Measurements from ENCODE around the gene TACC3.

Gene TACC3

DNA sequence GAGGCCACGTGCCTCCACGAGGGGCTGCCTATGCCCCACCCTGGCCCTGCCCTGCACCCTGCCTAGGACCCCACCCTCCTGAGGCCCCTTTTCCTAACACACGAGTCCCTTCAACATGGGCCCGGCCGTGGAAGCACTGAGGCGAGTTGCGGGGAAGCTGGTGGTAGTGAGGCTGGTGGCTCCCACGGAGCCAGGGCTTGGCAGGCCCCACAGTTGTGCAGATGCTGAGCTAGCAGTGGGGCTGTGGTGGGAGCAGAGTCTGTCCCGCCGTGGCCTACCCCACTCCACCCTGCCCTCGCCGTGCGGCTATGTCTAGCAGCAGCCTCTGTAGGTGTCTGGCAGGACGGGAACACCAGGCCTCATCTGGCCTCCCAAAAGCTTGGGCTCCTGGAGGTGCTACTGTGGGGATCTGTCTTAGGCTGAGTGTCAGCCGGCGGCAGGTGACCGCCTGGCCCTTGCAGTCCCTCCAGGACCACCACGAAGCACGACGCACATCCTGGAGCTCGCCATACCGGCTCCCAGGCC lies 18.8 kb downstream of the TACC3 start:
- H3K27ac ChIP-seq (ENCODE audit: low read depth, low read length) = no peak overlapping the region
- no peaks in the 10 kb centered on the region for H3K27me3 ChIP-seq (ENCODE audit: insufficient read depth, low read length)
- peaks cover 41% of the 10 kb centered on the region for H3K36me3 ChIP-seq (ENCODE audit: insufficient read depth, low read length)
- H3K4me3 ChIP-seq (ENCODE audit: low read depth, low read length) = no peak overlapping the region
- H3K4me1 ChIP-seq (ENCODE audit: control insufficient read depth, insufficient read depth, low read length, unreplicated experiment) = no peaks in the 10 kb centered on the region
- no peaks in the 10 kb centered on the region for H3K79me2 ChIP-seq (ENCODE audit: control insufficient read depth, insufficient read depth, low read length, unreplicated experiment)
- H2AFZ ChIP-seq (ENCODE audit: low read length, unreplicated experiment) = no peak overlapping the region

GRCh38 chr4:1741208-1741607 lies 19.9 kb downstream of the TACC3 start:
- no peak overlapping the region for H3K4me3 ChIP-seq (ENCODE audit: low read depth, low read length)
- H3K4me1 ChIP-seq (ENCODE audit: control insufficient read depth, insufficient read depth, low read length, unreplicated experiment) = no peaks in the 10 kb centered on the region
- peaks cover 32% of the 10 kb centered on the region for H3K36me3 ChIP-seq (ENCODE audit: insufficient read depth, low read length)
- no peak overlapping the region for H2AFZ ChIP-seq (ENCODE audit: low read length, unreplicated experiment)
- H3K27ac ChIP-seq (ENCODE audit: low read depth, low read length) = no peak overlapping the region
- no peaks in the 10 kb centered on the region for H3K79me2 ChIP-seq (ENCODE audit: control insufficient read depth, insufficient read depth, low read length, unreplicated experiment)
- no peaks in the 10 kb centered on the region for H3K27me3 ChIP-seq (ENCODE audit: insufficient read depth, low read length)

DNA sequence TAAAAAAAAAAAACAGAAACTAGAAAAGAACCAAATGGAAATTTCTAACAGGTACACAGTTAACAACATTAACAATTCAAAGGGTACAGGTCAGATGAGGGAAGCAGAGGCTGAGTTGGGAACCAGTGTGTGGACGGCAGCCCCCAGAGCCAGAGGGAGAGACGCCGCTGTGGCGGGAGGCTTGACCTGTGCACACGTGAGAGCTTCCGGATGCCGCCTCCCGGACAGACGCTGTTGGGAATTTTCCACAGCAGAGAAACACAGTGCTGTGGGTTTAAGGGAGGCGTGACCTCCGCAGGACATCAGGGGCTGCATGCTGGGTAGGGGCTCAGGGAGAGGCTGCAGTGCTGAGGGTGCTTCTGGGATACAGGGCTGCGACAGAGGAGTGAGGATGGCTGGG lies 22.2 kb downstream of the TACC3 start:
- H2AFZ ChIP-seq (ENCODE audit: low read length, unreplicated experiment) = no peak overlapping the region
- peaks cover 10% of the 10 kb centered on the region; the same call in 1 of the 2 replicates for H3K36me3 ChIP-seq (ENCODE audit: insufficient read depth, low read length)
- H3K79me2 ChIP-seq (ENCODE audit: control insufficient read depth, insufficient read depth, low read length, unreplicated experiment) = no peaks in the 10 kb centered on the region
- peaks cover 3% of the 10 kb centered on the region for H3K4me1 ChIP-seq (ENCODE audit: control insufficient read depth, insufficient read depth, low read length, unreplicated experiment)
- H3K27me3 ChIP-seq (ENCODE audit: insufficient read depth, low read length) = no peaks in the 10 kb centered on the region
- H3K27ac ChIP-seq (ENCODE audit: low read depth, low read length) = no peak overlapping the region
- no peak overlapping the region for H3K4me3 ChIP-seq (ENCODE audit: low read depth, low read length)

- peaks cover 3% of the 10 kb centered on the region for H3K4me1 ChIP-seq (ENCODE audit: control insufficient read depth, insufficient read depth, low read length, unreplicated experiment)
Observed at GRCh38 chr4:1743975-1744374, 22.7 kb downstream of the TACC3 start.

GRCh38 chr4:1744552-1744951 lies 23.2 kb downstream of the TACC3 start:
- no peak overlapping the region for H3K4me3 ChIP-seq (ENCODE audit: low read depth, low read length)
- H2AFZ ChIP-seq (ENCODE audit: low read length, unreplicated experiment) = no peak overlapping the region
- H3K36me3 ChIP-seq (ENCODE audit: insufficient read depth, low read length) = 0 out of 2 replicates have a peak, but pooled peaks cover 3% of the 10 kb centered on the region
- peaks cover 3% of the 10 kb centered on the region for H3K4me1 ChIP-seq (ENCODE audit: control insufficient read depth, insufficient read depth, low read length, unreplicated experiment)
- H3K27me3 ChIP-seq (ENCODE audit: insufficient read depth, low read length) = no peaks in the 10 kb centered on the region
- no peak overlapping the region for H3K27ac ChIP-seq (ENCODE audit: low read depth, low read length)
- no peaks in the 10 kb centered on the region for H3K79me2 ChIP-seq (ENCODE audit: control insufficient read depth, insufficient read depth, low read length, unreplicated experiment)

More at GRCh38 chr4:1743975-1744374, 22.7 kb downstream of the TACC3 start:
- Histone ChIP-seq H3K27me3 (ENCODE audit: insufficient read depth, low read length) (no peaks in the 10 kb centered on the region), H3K36me3 (ENCODE audit: insufficient read depth, low read length) (peaks cover 8% of the 10 kb centered on the region; the same call in 1 of the 2 replicates), H3K4me3 (ENCODE audit: low read depth, low read length) (no peak overlapping the region), H2AFZ (ENCODE audit: low read length, unreplicated experiment) (no peak overlapping the region), H3K79me2 (ENCODE audit: control insufficient read depth, insufficient read depth, low read length, unreplicated experiment) (no peaks in the 10 kb centered on the region), H3K27ac (ENCODE audit: low read depth, low read length) (no peak overlapping the region)

- Histone ChIP-seq H3K4me3 (ENCODE audit: low read depth, low read length) (no peak overlapping the region), H2AFZ (ENCODE audit: low read length, unreplicated experiment) (no peak overlapping the region), H3K36me3 (ENCODE audit: insufficient read depth, low read length) (0 out of 2 replicates have a peak, but pooled peaks cover under 1% of the 10 kb centered on the region), H3K27me3 (ENCODE audit: insufficient read depth, low read length) (no peaks in the 10 kb centered on the region), H3K27ac (ENCODE audit: low read depth, low read length) (no peak overlapping the region), H3K79me2 (ENCODE audit: control insufficient read depth, insufficient read depth, low read length, unreplicated experiment) (no peaks in the 10 kb centered on the region), H3K4me1 (ENCODE audit: control insufficient read depth, insufficient read depth, low read length, unreplicated experiment) (peaks cover 3% of the 10 kb centered on the region)
Observed at GRCh38 chr4:1745165-1745564, 23.8 kb downstream of the TACC3 start.

- Histone ChIP-seq H3K27ac (ENCODE audit: low read depth, low read length) (no peak overlapping the region), H3K4me1 (ENCODE audit: control insufficient read depth, insufficient read depth, low read length, unreplicated experiment) (peaks cover 3% of the 10 kb centered on the region), H3K79me2 (ENCODE audit: control insufficient read depth, insufficient read depth, low read length, unreplicated experiment) (no peaks in the 10 kb centered on the region), H3K4me3 (ENCODE audit: low read depth, low read length) (no peak overlapping the region), H2AFZ (ENCODE audit: low read length, unreplicated experiment) (no peak overlapping the region), H3K27me3 (ENCODE audit: insufficient read depth, low read length) (no peaks in the 10 kb centered on the region), H3K36me3 (ENCODE audit: insufficient read depth, low read length) (no peaks in the 10 kb centered on the region)
Observed at GRCh38 chr4:1745697-1746096, 24.4 kb downstream of the TACC3 start.

DNA sequence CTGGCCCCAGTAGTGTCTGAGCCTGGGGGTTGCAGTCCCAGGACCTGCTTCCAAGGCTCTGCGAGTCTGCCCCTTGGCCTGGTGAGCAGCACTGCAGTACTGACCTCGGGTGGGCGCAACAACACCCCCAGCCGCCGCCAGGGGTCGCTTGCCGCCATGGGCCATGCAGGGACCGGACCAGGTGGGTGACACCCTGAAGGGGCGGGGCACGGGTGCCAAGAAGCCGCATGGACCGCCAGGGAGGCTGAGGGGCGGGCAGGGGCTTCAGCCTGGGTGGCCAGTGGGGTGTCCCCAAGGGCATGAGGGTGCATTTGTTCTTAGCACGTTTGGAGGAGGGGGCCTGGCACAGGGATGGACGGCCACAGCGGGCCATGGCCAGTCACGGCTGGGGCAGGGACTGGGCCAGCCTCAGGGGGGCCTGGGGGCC lies 25.0 kb downstream of the TACC3 start:
- peaks cover 3% of the 10 kb centered on the region for H3K4me1 ChIP-seq (ENCODE audit: control insufficient read depth, insufficient read depth, low read length, unreplicated experiment)
- no peaks in the 10 kb centered on the region for H3K79me2 ChIP-seq (ENCODE audit: control insufficient read depth, insufficient read depth, low read length, unreplicated experiment)
- H3K4me3 ChIP-seq (ENCODE audit: low read depth, low read length) = no peak overlapping the region
- no peak overlapping the region for H3K27ac ChIP-seq (ENCODE audit: low read depth, low read length)
- no peaks in the 10 kb centered on the region for H3K27me3 ChIP-seq (ENCODE audit: insufficient read depth, low read length)
- no peak overlapping the region for H2AFZ ChIP-seq (ENCODE audit: low read length, unreplicated experiment)
- no peaks in the 10 kb centered on the region for H3K36me3 ChIP-seq (ENCODE audit: insufficient read depth, low read length)

- Histone ChIP-seq H3K27me3 (ENCODE audit: insufficient read depth, low read length) (no peaks in the 10 kb centered on the region), H2AFZ (ENCODE audit: low read length, unreplicated experiment) (no peak overlapping the region), H3K36me3 (ENCODE audit: insufficient read depth, low read length) (no peaks in the 10 kb centered on the region), H3K4me3 (ENCODE audit: low read depth, low read length) (no peak overlapping the region), H3K4me1 (ENCODE audit: control insufficient read depth, insufficient read depth, low read length, unreplicated experiment) (peaks cover 3% of the 10 kb centered on the region), H3K79me2 (ENCODE audit: control insufficient read depth, insufficient read depth, low read length, unreplicated experiment) (no peaks in the 10 kb centered on the region), H3K27ac (ENCODE audit: low read depth, low read length) (no peak overlapping the region)
Observed at GRCh38 chr4:1746919-1747602, 25.7 kb downstream of the TACC3 start.

DNA sequence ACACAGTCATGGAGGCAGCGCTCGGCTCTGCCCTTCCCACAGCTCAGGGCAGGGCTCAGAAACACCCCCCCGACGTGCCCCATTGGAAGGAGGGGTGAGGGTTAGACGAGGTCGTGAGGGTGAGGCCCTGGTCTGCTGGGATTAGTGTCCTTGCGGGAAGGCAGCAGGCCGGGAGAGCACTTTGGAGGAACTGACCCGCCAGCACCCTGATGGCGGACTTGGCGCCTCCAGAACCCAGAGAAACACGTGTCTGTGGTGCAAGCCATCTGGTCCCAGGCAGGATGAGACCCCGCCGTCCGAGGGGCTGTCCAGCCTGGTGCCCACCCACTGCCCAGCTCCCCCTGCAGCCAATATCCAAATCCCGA lies 26.3 kb downstream of the TACC3 start:
- Histone ChIP-seq H3K79me2 (ENCODE audit: control insufficient read depth, insufficient read depth, low read length, unreplicated experiment) (no peaks in the 10 kb centered on the region), H3K36me3 (ENCODE audit: insufficient read depth, low read length) (no peaks in the 10 kb centered on the region), H3K27ac (ENCODE audit: low read depth, low read length) (no peak overlapping the region), H3K4me3 (ENCODE audit: low read depth, low read length) (no peak overlapping the region), H2AFZ (ENCODE audit: low read length, unreplicated experiment) (no peak overlapping the region), H3K4me1 (ENCODE audit: control insufficient read depth, insufficient read depth, low read length, unreplicated experiment) (peaks cover 3% of the 10 kb centered on the region), H3K27me3 (ENCODE audit: insufficient read depth, low read length) (no peaks in the 10 kb centered on the region)

DNA sequence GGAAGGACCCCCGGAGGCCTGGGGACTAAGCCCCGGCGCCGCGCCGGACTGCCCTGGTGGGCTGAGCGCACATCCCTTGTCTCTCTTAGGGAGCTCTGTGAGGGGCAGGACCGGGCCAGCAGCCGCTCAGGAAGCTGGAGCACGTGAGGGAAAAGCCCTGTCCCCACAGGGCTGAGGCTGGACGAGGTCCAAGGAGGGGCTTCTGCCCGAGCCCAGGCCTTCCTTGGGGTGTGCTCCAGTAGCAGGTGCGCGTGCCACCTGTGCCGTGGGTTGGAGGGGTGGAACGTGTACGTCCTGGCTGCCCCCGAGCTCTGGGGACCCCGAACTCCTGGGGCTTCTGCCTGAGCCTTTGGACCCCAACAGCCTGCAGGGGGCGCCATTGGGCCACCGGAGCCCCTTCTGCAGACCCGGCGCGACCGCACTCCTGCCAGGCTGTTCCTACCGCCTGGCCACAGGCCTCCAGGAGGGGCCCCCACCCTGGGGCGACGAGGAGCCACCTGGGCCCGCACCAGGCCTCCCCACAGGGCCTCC lies 27.2 kb downstream of the TACC3 start:
- Histone ChIP-seq H3K36me3 (ENCODE audit: insufficient read depth, low read length) (no peaks in the 10 kb centered on the region), H3K27ac (ENCODE audit: low read depth, low read length) (no peak overlapping the region), H3K79me2 (ENCODE audit: control insufficient read depth, insufficient read depth, low read length, unreplicated experiment) (no peaks in the 10 kb centered on the region), H2AFZ (ENCODE audit: low read length, unreplicated experiment) (no peak overlapping the region), H3K27me3 (ENCODE audit: insufficient read depth, low read length) (no peaks in the 10 kb centered on the region), H3K4me3 (ENCODE audit: low read depth, low read length) (no peak overlapping the region), H3K4me1 (ENCODE audit: control insufficient read depth, insufficient read depth, low read length, unreplicated experiment) (peaks cover 3% of the 10 kb centered on the region)

Measured in ACC112 (cell line).